ENCODE measurements around the gene CACNA1D.

DNA sequence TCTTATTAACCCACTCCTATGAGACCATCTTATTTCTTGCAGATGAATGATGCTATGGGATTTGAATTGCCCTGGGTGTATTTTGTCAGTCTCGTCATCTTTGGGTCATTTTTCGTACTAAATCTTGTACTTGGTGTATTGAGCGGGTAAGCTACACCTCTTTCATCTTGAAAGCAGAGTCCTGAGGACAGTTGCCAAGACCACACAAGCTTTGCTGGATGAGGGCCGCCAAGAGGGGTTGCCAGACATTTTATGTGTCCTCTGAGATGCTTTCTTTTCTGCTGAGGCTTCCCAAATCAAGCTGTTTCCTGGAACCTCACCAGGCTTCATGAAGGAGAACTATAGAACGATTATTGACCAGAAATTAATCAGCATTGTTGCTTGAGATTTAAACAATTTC lies 178.6 kb downstream of the CACNA1D start:
- TF ChIP-seq, protein P1, sequence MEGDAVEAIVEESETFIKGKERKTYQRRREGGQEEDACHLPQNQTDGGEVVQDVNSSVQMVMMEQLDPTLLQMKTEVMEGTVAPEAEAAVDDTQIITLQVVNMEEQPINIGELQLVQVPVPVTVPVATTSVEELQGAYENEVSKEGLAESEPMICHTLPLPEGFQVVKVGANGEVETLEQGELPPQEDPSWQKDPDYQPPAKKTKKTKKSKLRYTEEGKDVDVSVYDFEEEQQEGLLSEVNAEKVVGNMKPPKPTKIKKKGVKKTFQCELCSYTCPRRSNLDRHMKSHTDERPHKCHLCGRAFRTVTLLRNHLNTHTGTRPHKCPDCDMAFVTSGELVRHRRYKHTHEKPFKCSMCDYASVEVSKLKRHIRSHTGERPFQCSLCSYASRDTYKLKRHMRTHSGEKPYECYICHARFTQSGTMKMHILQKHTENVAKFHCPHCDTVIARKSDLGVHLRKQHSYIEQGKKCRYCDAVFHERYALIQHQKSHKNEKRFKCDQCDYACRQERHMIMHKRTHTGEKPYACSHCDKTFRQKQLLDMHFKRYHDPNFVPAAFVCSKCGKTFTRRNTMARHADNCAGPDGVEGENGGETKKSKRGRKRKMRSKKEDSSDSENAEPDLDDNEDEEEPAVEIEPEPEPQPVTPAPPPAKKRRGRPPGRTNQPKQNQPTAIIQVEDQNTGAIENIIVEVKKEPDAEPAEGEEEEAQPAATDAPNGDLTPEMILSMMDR (IDR thresholded peaks at IDR 0.05; ENCODE audit: insufficient read depth, low read length, poor library complexity, severe bottlenecking) = no peak
- no peak for TF ChIP-seq EZH2phosphoT487 (conservative IDR thresholded peaks at IDR 0.05; ENCODE audit: low read length)

All from SU-DHL-6 (cell line).